Testis (tissue), 3 donors: Measurements from ENCODE around the gene SAE1. TPM values are rescaled to one million over a fixed set of nuclear protein-coding genes. Genes with fewer than 3 reads are reported as not detected.

Source experiments
- DNase-seq: peaks from one replicate; pipeline ENCODE4 v3.0.0-alpha.2; 2019
- H3K27ac ChIP-seq, 2 donors: fragments of 200-600 bp; sonication (generic); one replicate each; pipeline ENCODE4 v1.5.1; 2019
- H3K27me3 ChIP-seq: fragments of 200-600 bp; sonication (generic); one replicate; pipeline ENCODE4 v1.5.1; 2019
- H3K36me3 ChIP-seq: fragments of 200-600 bp; sonication (generic); one replicate; pipeline ENCODE4 v1.5.1; 2017; ENCODE audit warnings: low read depth; ENCODE audit errors: missing control alignments
- H3K4me1 ChIP-seq: fragments of 200-600 bp; sonication (generic); one replicate; pipeline ENCODE4 v1.5.1; 2019
- H3K4me3 ChIP-seq, 2 donors: fragments of 200-600 bp; sonication (generic); one replicate each; pipeline ENCODE4 v1.5.1; 2017 to 2019
- H3K9me3 ChIP-seq: fragments of 200-600 bp; sonication (generic); one replicate; pipeline ENCODE4 v1.5.1; 2017
- POLR2A ChIP-seq: fragments of 450-650 bp; IDR thresholded peaks from one replicate; pipeline ENCODE4 v1.6.1; 2017; ENCODE audit warnings: antibody characterized with exemption, mild to moderate bottlenecking, moderate library complexity
- WGBS, 2 donors: methylation state at CpG; one replicate each; pipeline ENCODE4 v1.1.5; 2018; 5-methylcytosine and 5-hydroxymethylcytosine counted together
- intact Hi-C: fragments of 100-400 bp; cut with DNase I; formaldehyde crosslinking; loops from one replicate; pipeline ENCODE4 v1.15.1; 2023; ENCODE audit warnings: low total_unique reads
- polyA plus RNA-seq: library from polyadenylated mRNA; stranded (reverse); fragments of 350-450 nt; fragmentation: Illumina TruSeq; extraction: RNeasy Lipid Tissue Mini Kit (QIAGEN cat#74804); gene quantifications from one replicate; pipeline ENCODE4 v1.2.3, GENCODE V29; 2014; ENCODE audit warnings: low read depth, low replicate concordance; ENCODE audit not compliant: insufficient read depth
- total RNA-seq, 2 donors: library from RNA; depleted of rRNA; stranded (reverse); fragments of >200 nt; gene quantifications; one replicate each; pipeline ENCODE4 v1.2.3, GENCODE V29; 2016
- TF ChIP-seq, protein P1 (sequence below), 3 experiments: fragments of 450-650 bp in 2 of 3; fragments of 200-600 bp in 1 of 3; sonication (generic) in 1 of 3; IDR thresholded peaks; one replicate each; pipeline ENCODE4 v1.5.1; 2016 to 2019; ENCODE audit warnings: antibody characterized with exemption in 3 of 3, mild to moderate bottlenecking in 2 of 3, moderate library complexity in 1 of 3

Gene SAE1
- total and polyA plus RNA-seq, 3 donors from 2014 or later, result 105 to 185 (median 124) TPM

DNA sequence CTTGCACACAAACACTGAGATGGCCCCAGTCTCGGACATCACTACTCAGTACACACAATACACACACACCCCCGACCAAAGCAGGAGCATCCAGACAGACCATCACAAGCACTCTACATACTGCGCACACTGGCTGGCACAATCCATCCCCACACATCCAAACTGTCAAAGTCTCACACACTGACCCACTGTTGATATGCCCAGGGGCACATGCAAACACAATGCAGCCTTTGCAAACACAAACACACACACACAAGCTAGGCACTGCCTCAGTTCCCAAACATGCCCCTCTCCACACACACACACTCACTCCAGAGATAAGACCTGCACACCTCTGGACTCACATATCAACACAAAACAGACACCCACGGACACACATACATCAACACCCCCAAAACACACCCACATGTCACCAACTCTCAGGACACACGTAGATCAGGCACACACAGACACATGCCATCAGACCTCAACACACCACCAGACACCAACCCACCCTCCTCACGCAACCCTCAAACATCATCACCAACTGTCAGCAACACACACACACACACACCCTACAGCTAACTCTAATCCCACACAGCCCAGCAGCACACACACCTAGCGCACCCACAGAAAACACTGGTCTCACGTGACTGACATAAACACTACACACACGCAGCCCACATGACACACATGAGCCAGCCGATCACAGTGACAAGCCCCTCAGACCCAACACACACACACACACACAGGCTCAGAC, 98.5 kb downstream of the SAE1 start:
- WGBS, 2 donors, result 36 to 39% methylated on average over 10 of the region's 10 CpGs
- intact Hi-C loops, result no loop called here

DNA sequence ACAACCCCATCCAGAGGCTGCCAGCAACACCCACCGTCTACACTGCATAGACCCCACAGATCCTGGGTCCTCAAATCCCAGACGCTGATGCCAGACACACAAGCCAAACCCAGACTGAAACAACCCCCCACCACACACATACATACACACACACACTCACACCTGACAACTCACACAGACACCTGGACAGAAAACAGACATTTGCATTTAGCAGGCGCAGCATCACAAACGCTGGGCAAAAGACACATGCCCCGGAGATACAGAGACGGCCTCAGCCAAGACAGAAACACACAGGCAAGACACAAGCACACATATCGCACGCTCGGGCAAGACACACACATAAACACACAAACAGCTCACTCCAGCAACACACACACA, 99.0 kb downstream of the SAE1 start:
- no peak for TF ChIP-seq POLR2A
- TF ChIP-seq, protein P1, sequence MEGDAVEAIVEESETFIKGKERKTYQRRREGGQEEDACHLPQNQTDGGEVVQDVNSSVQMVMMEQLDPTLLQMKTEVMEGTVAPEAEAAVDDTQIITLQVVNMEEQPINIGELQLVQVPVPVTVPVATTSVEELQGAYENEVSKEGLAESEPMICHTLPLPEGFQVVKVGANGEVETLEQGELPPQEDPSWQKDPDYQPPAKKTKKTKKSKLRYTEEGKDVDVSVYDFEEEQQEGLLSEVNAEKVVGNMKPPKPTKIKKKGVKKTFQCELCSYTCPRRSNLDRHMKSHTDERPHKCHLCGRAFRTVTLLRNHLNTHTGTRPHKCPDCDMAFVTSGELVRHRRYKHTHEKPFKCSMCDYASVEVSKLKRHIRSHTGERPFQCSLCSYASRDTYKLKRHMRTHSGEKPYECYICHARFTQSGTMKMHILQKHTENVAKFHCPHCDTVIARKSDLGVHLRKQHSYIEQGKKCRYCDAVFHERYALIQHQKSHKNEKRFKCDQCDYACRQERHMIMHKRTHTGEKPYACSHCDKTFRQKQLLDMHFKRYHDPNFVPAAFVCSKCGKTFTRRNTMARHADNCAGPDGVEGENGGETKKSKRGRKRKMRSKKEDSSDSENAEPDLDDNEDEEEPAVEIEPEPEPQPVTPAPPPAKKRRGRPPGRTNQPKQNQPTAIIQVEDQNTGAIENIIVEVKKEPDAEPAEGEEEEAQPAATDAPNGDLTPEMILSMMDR (IDR thresholded peaks at IDR 0.05), result no peak
- Histone ChIP-seq H3K36me3 (no peaks in the 10 kb centered on the region), H3K4me1 (peaks cover 26% of the 10 kb centered on the region), H3K27ac (peak overlapping the region; percentile 99), H3K4me3 (peak overlapping the region; percentile 84 to 88), H3K9me3 (no peaks in the 10 kb centered on the region), H3K27me3 (no peaks in the 10 kb centered on the region)
- intact Hi-C loops, result no loop called here
- WGBS, 2 donors, result 2 to 8% methylated on average over 9 of the region's 9 CpGs
- peak; percentile 45 for DNase-seq

More for the DNA sequence above, 98.5 kb downstream of the SAE1 start:
- no peak for TF ChIP-seq POLR2A
- TF ChIP-seq, protein P1 (IDR thresholded peaks at IDR 0.05), result no peak
- H3K4me1 ChIP-seq, result peaks cover 26% of the 10 kb centered on the region
- H3K27me3 ChIP-seq, result no peaks in the 10 kb centered on the region
- DNase-seq, result peak; percentile 42
- H3K4me3 ChIP-seq, result peak overlapping the region in 1 of 2 donors; percentile 84
- H3K36me3 ChIP-seq, result no peaks in the 10 kb centered on the region
- H3K9me3 ChIP-seq, result no peaks in the 10 kb centered on the region
- H3K27ac ChIP-seq, result peak overlapping the region; percentile 99

DNA sequence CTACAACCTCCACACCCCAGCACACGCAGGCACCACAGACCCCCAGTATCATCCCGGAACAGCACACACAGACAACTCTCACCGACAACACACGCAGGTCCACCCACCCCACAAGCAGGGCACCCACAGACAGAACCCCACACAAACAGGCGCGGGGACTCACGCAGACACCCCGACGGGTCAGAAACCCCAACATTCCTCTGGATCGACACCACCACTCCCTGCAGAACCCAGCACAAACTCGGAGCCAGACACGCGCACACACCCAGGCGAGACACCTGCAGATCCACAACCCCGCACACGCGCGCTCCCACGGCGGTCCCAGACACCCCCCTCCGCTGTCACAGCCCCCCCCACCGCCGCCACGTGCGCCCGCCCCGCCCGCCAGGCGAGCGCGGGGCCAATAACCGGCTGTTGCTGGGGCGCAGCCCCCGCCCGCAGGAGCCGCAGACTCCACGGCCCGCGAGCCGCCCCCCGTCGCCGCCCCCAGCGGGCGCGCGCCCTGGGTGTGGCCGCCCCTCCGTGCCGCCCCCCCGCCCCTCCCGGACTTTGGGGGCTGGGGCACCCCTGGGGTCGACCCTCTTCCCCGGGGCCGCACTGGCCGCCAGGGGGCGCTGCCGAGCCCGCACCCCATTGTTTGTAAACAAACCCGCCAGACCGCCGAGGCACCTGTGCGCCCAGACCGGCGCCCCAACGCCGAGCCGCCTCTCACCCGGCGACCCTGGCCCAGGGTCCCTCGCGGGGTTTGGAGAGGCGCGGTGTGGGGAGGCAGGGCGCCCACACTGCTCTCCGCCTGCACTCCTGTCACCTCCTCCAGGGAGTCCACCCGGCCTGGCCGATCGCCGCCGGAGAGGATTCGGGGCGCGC, 99.7 kb downstream of the SAE1 start:
- no peaks in the 10 kb centered on the region for H3K9me3 ChIP-seq
- peaks cover 26% of the 10 kb centered on the region for H3K4me1 ChIP-seq
- no peaks in the 10 kb centered on the region for H3K27me3 ChIP-seq
- no peaks in the 10 kb centered on the region for H3K36me3 ChIP-seq
- peak overlapping the region; percentile 84 to 88 for H3K4me3 ChIP-seq
- DNase-seq, result peak; percentile 72
- WGBS, 2 donors, result 1% methylated on average over 47 of the region's 84 CpGs; no CpG with 5 or more reads in 1 of the 2 donors
- H3K27ac ChIP-seq, result peak overlapping the region; percentile 99
- no peak for TF ChIP-seq POLR2A
- TF ChIP-seq, protein P1 (IDR thresholded peaks at IDR 0.05), result peak; percentile 79 to 92 (median 91)
- intact Hi-C loops, result no loop called here

DNA sequence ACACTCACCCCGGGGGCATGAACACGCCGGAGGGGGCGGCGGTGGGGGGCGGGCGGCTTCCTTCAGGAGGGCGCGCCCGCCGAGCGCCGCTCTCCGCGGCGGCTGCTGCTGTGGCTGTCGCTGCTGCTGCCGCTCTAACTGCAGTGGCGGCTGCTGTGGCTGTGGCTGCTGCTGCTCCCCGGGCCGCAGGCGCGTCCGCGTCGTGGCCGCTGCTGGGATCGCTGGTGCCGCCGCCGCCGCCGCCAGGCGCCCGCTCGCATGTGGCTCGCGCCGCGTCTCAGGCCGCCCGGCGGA, 100.2 kb downstream of the SAE1 start, which contains the start of gene BBC3:
TSS of gene BBC3 (minus strand) at position 279 of the 294 bp plus-strand sequence. CDS start 2,768 bp downstream, outside the sequence.
- intact Hi-C loops, result no loop called here
- peaks cover 26% of the 10 kb centered on the region for H3K4me1 ChIP-seq

More for the DNA sequence above, 100.2 kb downstream of the SAE1 start, which contains the start of gene BBC3:
- Histone ChIP-seq H3K9me3 (no peaks in the 10 kb centered on the region), H3K36me3 (no peaks in the 10 kb centered on the region), H3K4me3 (peak within 1 kb of the TSS; percentile 84 to 88), H3K27me3 (no peaks in the 10 kb centered on the region), H3K27ac (peak within 1 kb of the TSS; percentile 99)
- TF ChIP-seq, protein P1 (IDR thresholded peaks at IDR 0.05), result no peak
- no peak for TF ChIP-seq POLR2A
- 0 to 1% methylated on average over 11 to 18 of the region's 43 CpGs for WGBS, 2 donors
- no peak for DNase-seq
